ENCODE data around the gene FKBP7. TPM values are rescaled to one million over a fixed set of nuclear protein-coding genes. Genes with fewer than 3 reads are reported as not detected.

Gene FKBP7
- total and polyA plus RNA-seq, 2 of the 13 experiments (the other 11 are each of a cell fraction or from before 2014, with no cell fraction given): 12.4 to 14.8 TPM

GRCh38 chr2:178480227-178481181 is 2.1 kb upstream of the FKBP7 start, which contains the start of gene PLEKHA3 (continued):
- no peak for TF ChIP-seq ZNF646 (CRISPR knock-in tag; IDR thresholded peaks at IDR 0.05)
- TF ChIP-seq HINFP (CRISPR knock-in tag; IDR thresholded peaks at IDR 0.05; ENCODE audit: low read depth): 0 out of 2 replicates have a peak, but pooled peaks have one; percentile 51
- peak; percentile 91 for TF ChIP-seq ZFP82 (CRISPR knock-in tag; IDR thresholded peaks at IDR 0.05; ENCODE audit: borderline replicate concordance)
- no peak; the same call in 1 of the 2 replicates for TF ChIP-seq NCOA2 (CRISPR knock-in tag; IDR thresholded peaks at IDR 0.05)
- TF ChIP-seq ZBTB42 (CRISPR knock-in tag; IDR thresholded peaks at IDR 0.05): no peak
- TF ChIP-seq HDAC1 (CRISPR knock-in tag; IDR thresholded peaks at IDR 0.05): peak; percentile 90
- TF ChIP-seq BHLHE40 (IDR thresholded peaks at IDR 0.05; ENCODE audit: low read length): no peak
- TF ChIP-seq NCOR1 (IDR thresholded peaks at IDR 0.05; ENCODE audit: borderline replicate concordance, low read length): peak; percentile 23; the same call in 1 of the 2 replicates
- peak; percentile 66 for TF ChIP-seq ELF3 (CRISPR knock-in tag; IDR thresholded peaks at IDR 0.05)
- TF ChIP-seq PRDM10 (CRISPR knock-in tag; IDR thresholded peaks at IDR 0.05; ENCODE audit: low read depth): 0 out of 2 replicates have a peak, but pooled peaks have one; percentile 7
- TF ChIP-seq ZNF639 (CRISPR knock-in tag; conservative IDR thresholded peaks at IDR 0.05): peak; percentile 28; the same call in 1 of the 2 replicates
- TF ChIP-seq POLR2AphosphoS5 (IDR thresholded peaks at IDR 0.05; ENCODE audit: low read depth, low read length): peak; percentile 51
